ENCODE data around the gene CHD3.
A peak's percentile ranks its signal among the peaks of the same experiment; 100 is the strongest.

The CHD3 gene

GRCh38 chr17:7883781-7884386 is 4.7 kb upstream of the CHD3 start:
- TF ChIP-seq CTCF (IDR thresholded peaks at IDR 0.05; ENCODE audit: insufficient read depth, low read depth, low read length, missing control alignments), result no peak
- DNase-seq (ENCODE audit: low read depth), result peak; percentile 54

GRCh38 chr17:7884581-7885366 is 3.8 kb upstream of the CHD3 start:
- H3K4me3 ChIP-seq (ENCODE audit: low read depth, low read length), result peak overlapping the region; percentile 53
- no peak for TF ChIP-seq CTCF (IDR thresholded peaks at IDR 0.05; ENCODE audit: insufficient read depth, low read depth, low read length, missing control alignments)
- DNase-seq (ENCODE audit: low read depth), result peak; percentile 21

More at GRCh38 chr17:7883781-7884386, 4.7 kb upstream of the CHD3 start:
- peak overlapping the region; percentile 31 for H3K4me3 ChIP-seq (ENCODE audit: low read depth, low read length)

GRCh38 chr17:7885367-7886226 is 3.0 kb upstream of the CHD3 start:
- TF ChIP-seq CTCF (IDR thresholded peaks at IDR 0.05; ENCODE audit: insufficient read depth, low read depth, low read length, missing control alignments), result no peak
- DNase-seq (ENCODE audit: low read depth), result peak; percentile 60
- H3K4me3 ChIP-seq (ENCODE audit: low read depth, low read length), result peak overlapping the region; percentile 71

GRCh38 chr17:7886227-7887037 is 2.2 kb upstream of the CHD3 start:
- DNase-seq (ENCODE audit: low read depth), result peak; percentile 13
- peak overlapping the region; percentile 71 for H3K4me3 ChIP-seq (ENCODE audit: low read depth, low read length)
- no peak for TF ChIP-seq CTCF (IDR thresholded peaks at IDR 0.05; ENCODE audit: insufficient read depth, low read depth, low read length, missing control alignments)

GRCh38 chr17:7887038-7887481 is 1.5 kb upstream of the CHD3 start:
- H3K4me3 ChIP-seq (ENCODE audit: low read depth, low read length), result peak overlapping the region; percentile 71
- no peak for DNase-seq (ENCODE audit: low read depth)
- TF ChIP-seq CTCF (IDR thresholded peaks at IDR 0.05; ENCODE audit: insufficient read depth, low read depth, low read length, missing control alignments), result no peak

All from GM12865 (cell line).